AML-193 (cell line): ENCODE measurements around the gene MED27.
"Not testable (repeated sequence)": the region's sequence is repeated elsewhere in the genome, so short reads cannot be mapped to it uniquely, and the experiment has no call there.

ENCODE experiments used
- DNase-seq, 2 experiments: peaks; one replicate each; lab custom pipeline; 2025; lab: John Stamatoyannopoulos, UW

MED27 gene

DNA sequence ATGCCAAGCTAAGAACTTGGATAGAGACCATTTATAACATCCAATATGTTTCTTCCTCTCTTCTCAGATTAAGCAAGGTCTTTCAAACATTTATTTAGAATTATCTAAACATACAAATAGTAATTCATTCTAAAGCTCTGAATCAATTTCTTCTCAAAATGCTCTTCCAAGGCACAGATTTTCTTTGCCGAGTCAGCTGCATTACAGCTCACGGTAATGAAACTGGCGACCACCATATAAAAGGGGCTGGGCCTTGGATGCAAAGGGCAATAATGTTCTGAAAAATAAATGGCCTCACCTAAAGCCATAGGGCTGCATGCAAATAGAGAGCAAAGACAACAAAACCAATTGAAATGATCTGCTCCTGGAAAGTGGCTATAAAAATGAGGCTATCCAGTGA, 63.8 kb downstream of the MED27 start:
- DNase-seq = no peak

GRCh38 chr9:132014218-132014805, 65.4 kb downstream of the MED27 start:
- DNase-seq = no peak

- no peak for DNase-seq
These were observed 66.8 kb downstream of the MED27 start for GRCh38 chr9:132012704-132013357.

- no peak for DNase-seq
These were observed 67.8 kb downstream of the MED27 start for GRCh38 chr9:132011896-132012295.

DNA sequence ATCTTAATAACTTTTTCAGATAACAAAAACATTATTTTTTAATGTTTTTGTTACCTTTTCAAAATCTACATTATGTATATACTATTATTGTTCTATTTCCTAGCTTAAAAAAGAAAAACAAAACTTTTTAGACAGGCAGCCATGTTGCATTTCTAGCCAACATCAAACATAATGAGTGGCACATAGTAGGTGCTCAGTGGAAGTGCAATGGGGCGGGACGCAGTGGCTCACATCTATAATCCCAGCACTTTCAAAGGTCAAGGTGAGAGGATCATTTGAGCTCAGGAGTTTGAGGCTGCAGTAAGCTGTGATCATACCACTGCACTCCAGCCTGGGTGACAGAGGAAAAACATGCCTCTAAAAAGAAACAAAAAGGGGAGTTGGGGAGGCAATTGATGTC, 68.4 kb downstream of the MED27 start:
- no peak for DNase-seq

GRCh38 chr9:132010201-132010600, 69.5 kb downstream of the MED27 start:
- not testable (repeated sequence) for DNase-seq

GRCh38 chr9:132008855-132009812, 70.5 kb downstream of the MED27 start:
- DNase-seq = no peak

GRCh38 chr9:132008184-132008803, 71.4 kb downstream of the MED27 start:
- no peak for DNase-seq

DNA sequence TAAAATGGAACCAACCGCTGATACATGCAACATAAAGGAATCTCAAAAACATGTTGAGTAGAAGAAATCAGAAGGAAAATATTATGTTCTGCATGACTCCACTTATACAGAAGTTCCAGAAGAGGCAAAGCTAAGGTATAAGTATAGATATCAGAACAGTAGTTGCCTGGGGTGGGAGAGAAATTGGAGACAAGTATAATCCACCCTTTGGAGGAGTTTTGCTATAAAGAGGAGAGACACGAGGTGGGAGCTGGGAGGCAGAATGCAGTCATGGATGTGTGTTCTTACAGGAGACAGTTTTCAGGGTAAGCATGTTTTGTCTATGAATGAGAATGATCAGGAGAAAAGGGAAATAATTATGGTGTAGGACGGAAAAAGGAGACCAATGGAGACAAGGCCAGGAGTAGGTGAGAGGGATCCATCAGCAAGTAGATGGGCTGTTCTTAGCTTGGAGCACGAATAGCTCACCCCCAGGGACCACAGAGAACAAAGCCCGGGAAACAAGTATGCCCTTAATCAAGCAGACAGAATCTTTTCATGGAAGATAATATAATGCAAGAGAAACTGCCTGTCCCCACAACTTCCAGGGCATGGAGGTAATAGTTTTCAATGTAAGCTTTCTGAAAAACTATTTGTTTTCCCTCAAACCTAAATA, 72.2 kb downstream of the MED27 start:
- no peak for DNase-seq

GRCh38 chr9:132006677-132007370, 72.8 kb downstream of the MED27 start:
- no peak for DNase-seq

DNA sequence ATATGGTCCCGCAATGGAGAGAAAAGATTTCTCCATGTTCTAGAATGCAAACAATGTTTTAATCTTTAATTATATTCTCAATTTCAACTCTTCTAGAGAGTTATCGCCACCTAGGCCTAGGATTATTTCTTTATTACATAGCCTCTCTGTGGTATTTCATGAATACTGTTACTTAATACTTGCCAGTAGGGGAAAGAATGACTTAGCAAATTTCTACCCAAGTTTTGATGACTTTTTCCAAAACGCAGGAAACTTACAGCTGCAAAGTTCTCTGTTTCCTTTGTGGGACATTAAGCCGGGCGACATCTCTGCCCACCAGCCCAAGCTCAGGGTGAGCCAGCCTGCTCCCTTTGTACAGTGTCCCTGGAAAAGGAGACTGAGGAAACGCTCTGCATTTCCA, 73.8 kb downstream of the MED27 start:
- DNase-seq = peak; percentile 62 to 66

DNA sequence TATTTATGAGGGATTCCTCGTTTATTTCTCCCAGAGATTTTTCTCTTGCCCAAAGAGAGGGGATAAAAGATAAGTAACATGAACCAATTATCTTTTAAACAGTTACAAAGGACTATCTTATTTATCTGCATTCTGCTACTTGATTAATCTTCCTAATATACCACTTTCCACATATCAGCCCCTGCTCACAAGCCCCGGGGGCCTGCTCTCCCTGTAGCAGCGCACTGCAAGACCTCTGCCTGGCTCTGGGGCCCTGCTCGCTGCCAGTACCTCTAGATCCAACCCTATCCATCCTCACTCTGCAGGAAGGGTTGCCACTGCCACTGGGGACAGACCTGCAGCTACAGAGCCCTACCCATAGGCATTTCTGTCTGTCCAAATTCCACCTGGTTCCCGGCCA, 75.3 kb downstream of the MED27 start:
- no peak for DNase-seq

DNA sequence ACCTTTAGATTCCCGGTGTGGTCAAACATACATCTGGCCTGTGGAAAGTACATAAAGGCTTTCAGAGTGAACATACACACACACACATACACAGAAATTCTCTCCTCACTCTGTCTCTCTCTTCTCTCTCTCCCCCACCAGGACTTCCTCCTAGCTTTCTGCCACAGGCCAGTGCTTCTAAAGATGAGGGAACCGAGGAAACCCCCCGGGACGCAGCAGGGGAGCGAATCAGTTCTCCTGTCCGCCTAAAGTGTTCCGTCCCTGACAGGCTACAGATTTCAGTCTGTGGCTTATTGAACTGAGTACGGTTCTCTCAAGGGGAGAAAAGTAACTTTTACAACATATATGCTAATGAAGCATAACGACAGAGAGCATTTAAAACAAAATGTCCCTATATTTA, 75.8 kb downstream of the MED27 start:
- DNase-seq = no peak

- no peak for DNase-seq
These were observed 76.4 kb downstream of the MED27 start for GRCh38 chr9:132003319-132003704.

DNA sequence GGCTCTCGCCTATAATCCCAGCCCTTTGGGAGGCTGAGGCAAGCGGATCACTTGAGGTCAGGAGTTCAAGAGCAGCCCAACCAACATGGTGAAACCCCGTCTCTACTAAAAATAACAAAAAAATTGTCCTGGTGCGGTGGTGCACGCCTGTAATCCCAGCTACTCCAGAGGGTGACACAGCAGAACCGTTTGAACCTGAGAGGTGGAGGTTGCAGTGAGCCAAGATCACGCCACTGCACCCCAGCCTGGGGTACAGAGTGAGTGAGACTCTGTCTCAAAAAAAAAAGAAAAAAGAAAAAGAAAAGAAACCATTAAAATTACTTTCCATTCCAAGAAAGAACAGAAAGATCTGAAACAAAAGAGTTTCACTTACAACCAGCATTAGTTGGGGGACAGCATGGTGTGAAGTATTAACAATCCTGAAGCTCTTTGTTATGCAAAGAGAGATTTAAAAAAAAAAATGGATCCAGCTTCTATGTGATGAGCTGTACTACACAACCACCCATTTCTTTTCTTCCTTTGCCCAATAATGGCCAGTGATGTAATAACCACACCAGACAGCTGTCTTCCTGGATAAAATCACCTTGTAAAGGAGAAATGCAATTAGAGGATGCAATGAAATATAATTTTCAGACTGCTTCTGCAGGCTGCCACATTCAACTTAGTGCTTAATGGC, 76.9 kb downstream of the MED27 start:
- peak; percentile 32 to 42 for DNase-seq

DNA sequence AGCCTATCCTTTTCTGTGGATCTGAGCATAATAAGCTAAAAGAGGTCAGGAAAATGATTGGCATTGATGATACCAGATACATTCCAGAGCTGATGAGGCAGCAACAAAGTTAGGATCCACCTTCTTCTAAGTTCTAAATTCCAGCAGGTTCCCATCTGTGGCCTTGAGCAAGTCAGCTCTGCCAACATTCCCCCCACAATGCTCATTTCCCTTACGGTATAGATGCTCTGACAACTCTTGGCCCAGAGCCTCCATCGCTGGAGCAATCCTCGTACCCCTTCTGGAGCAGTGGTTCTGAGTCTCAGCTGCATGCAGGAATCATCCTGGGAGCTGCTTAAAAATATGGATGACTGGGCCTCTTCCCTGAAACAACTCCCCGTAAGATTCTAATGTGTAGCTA, 78.1 kb downstream of the MED27 start:
- no peak for DNase-seq

DNA sequence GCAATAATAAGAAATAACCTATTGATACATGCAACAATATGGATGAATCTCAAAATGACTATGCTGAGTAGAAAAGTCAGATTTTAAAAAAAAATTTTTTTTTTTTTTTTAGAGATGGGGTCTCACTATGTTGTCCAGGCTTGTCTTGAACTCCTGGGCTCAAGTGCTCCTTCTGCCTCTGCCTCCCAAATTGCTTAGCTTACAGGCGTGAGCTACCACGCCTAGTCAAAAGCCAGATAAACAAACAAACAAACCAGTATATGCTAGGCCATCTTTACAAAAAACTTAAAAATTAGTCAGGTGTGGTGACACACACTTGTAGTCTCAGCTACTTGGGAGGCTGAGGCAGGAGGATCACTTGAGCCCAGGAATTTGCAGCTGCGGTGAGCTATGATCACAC, 79.0 kb downstream of the MED27 start:
- DNase-seq = no peak

GRCh38 chr9:131999692-132000551, 79.7 kb downstream of the MED27 start:
- DNase-seq = no peak

DNA sequence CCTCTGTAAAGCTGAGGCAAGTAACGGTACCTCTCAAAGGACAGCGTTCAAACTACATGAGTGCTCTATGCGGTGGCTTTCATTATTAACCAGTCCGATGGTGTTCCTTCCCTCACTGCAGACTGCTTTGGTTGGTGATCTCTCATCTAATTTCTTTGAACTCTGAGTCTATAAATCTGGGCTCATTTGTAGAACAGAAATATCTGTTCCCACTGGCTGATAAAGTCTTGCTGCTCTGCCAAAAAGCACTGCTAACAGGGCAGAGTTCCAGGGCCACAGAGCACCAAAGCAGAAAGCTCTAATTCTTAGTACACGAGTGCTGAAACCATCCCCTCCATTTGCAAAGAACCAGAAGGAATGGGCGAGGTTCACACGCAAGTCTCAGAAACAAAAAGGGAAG, 81.9 kb downstream of the MED27 start:
- no peak for DNase-seq

- no peak for DNase-seq
These were observed 82.6 kb downstream of the MED27 start for GRCh38 chr9:131997076-131997475.
